Activated CD4-positive, alpha-beta memory T cell treated with anti-CD3 and anti-CD28 coated beads, Interleukin-2, amount 10 ng/mL, durations not matched to agents 7 days and 5 days (primary cell): ENCODE data around the gene ZNF813. TPM values are rescaled to one million over a fixed set of nuclear protein-coding genes. Genes with fewer than 3 reads are reported as not detected.
"Not testable (repeated sequence)": the region's sequence is repeated elsewhere in the genome, so short reads cannot be mapped to it uniquely, and the experiment has no call there.

Experiments
- CTCF ChIA-PET: fragments of 350-600 bp; sonication (Branson Sonifier 250); formaldehyde crosslinking; loops from one replicate; lab custom pipeline; 2021; ENCODE audit warnings: antibody characterized with exemption, inconsistent platforms; lab: Charles Lee
- POLR2A ChIA-PET: fragments of 350-600 bp; sonication (Branson Sonifier 250); formaldehyde crosslinking; loops from one replicate; lab custom pipeline; 2021; ENCODE audit warnings: antibody characterized with exemption; lab: Charles Lee
- DNase-seq: peaks from one replicate; pipeline ENCODE4 v3.0.0-alpha.2; 2020
- H3K27ac Mint-ChIP-seq: one replicate; pipeline ENCODE4 v1.8.0; 2021; ENCODE audit warnings: mild to moderate bottlenecking, mixed read lengths
- H3K27me3 Mint-ChIP-seq: one replicate; pipeline ENCODE4 v1.8.0; 2021; ENCODE audit warnings: mixed read lengths
- H3K36me3 Mint-ChIP-seq: one replicate; pipeline ENCODE4 v1.8.0; 2021; ENCODE audit warnings: low read depth, mixed read lengths
- H3K4me1 Mint-ChIP-seq: one replicate; pipeline ENCODE4 v1.8.0; 2021; ENCODE audit warnings: mixed read lengths
- H3K4me3 Mint-ChIP-seq: one replicate; pipeline ENCODE4 v1.8.0; 2021; ENCODE audit warnings: mild to moderate bottlenecking, mixed read lengths
- H3K9me3 Mint-ChIP-seq: one replicate; pipeline ENCODE4 v1.8.0; 2021; ENCODE audit warnings: mixed read lengths
- total RNA-seq, 2 experiments: library from RNA; stranded (reverse); gene quantifications; one replicate each; pipeline ENCODE4 v1.2.3, GENCODE V29; 2021

Gene ZNF813
- total RNA-seq, 2 experiments from 2014 or later: 3.8 to 3.9 TPM

DNA sequence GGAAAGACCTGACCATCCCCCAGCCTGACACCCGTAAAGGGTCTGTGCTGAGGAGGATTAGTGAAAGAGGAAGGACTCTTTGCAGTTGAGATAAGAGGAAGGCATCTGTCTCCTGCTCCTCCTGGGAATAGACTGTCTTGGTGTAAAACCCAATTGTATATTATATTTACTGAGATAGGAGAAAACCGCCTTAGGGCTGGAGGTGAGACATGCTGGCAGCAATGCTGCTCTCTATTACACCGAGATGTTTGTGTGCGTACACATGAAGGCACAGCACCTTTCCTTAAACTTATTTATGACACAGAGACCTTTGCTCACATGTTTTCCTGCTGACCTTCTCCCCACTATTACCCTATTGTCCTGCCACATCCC, 30.5 kb downstream of the ZNF813 start:
- POLR2A ChIA-PET, DNase-seq, H3K4me1 Mint-ChIP-seq, H3K27ac Mint-ChIP-seq, H3K4me3 Mint-ChIP-seq, H3K27me3 Mint-ChIP-seq, CTCF ChIA-PET, H3K36me3 Mint-ChIP-seq: not testable (repeated sequence)
- peaks cover 47% of the 10 kb centered on the region for H3K9me3 Mint-ChIP-seq

DNA sequence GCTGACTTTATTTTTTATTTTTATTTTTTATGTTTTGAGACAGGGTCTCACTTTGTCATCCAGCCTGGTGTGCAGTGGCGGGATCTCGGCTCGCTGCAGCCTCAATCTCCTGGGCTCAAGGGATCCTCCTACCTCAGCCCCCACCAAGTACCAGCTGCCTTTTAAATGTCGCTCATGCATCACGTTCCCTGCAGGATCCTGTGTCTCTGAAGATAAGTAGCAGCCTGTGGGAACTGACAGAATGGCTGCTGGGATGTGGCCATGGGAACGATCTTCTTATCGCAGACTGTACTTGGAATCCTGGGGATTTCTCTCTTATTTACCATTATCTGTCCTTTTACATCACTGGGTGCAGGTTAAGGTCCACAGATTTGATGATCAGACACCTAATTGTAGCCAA, 35.6 kb downstream of the ZNF813 start:
- H3K27ac Mint-ChIP-seq, H3K36me3 Mint-ChIP-seq, H3K4me1 Mint-ChIP-seq, POLR2A ChIA-PET, H3K27me3 Mint-ChIP-seq, H3K4me3 Mint-ChIP-seq, CTCF ChIA-PET, DNase-seq: not testable (repeated sequence)
- H3K9me3 Mint-ChIP-seq: peaks cover 32% of the 10 kb centered on the region

DNA sequence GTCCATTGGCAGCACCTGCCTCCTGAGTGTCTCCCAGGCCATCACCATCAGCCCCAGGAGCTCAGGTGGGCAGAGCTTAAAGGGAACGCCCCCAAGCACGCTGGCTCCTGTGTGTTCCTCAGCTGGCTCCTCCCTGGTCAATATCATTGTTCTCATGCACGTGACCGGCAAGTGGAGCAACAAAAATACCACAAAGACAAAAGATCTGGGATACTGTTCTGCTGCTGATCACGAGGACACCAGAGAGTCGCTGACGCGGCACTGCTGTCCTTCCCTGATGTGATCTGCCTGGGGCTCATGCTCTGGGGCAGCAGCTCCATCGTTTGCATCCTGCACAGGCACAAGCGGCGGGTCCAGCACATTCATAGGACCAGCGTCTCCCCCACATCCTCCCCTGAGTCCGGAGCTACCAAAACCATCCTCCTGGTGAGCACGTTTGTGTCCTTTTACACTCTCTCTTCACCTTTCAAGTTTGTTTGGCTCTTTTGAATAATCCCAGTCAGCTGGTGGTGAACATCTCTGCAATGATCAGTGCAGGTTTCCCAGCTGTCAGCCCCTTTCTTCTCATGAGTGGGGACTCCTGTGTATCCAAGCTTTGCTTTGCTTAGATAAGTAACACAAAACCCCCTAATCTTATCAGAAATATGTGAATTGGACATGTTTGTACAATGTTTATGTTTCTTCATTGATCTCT, 36.3 kb downstream of the ZNF813 start:
- H3K36me3 Mint-ChIP-seq, DNase-seq, H3K27ac Mint-ChIP-seq, H3K4me3 Mint-ChIP-seq, CTCF ChIA-PET, H3K27me3 Mint-ChIP-seq, H3K4me1 Mint-ChIP-seq, POLR2A ChIA-PET: not testable (repeated sequence)
- peaks cover 31% of the 10 kb centered on the region for H3K9me3 Mint-ChIP-seq

DNA sequence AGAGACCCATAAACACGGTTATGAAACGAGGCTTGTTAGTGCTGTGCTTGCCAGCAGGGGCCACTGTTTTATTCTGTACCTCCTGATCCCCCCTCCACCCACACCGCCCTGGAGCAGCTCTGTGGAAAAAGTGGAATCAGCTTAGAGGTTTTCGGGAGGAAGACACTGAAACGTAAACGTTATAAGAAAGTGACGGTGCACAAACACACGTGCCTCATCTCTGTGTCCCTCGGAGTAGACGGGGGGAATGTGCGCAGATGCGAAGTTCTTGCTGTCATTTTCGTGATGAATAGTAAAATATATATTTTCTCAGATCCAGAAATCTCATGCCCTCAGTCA, 36.8 kb downstream of the ZNF813 start:
- H3K4me3 Mint-ChIP-seq, H3K36me3 Mint-ChIP-seq, CTCF ChIA-PET, H3K4me1 Mint-ChIP-seq, POLR2A ChIA-PET, H3K27me3 Mint-ChIP-seq, DNase-seq, H3K27ac Mint-ChIP-seq: not testable (repeated sequence)
- H3K9me3 Mint-ChIP-seq: peaks cover 27% of the 10 kb centered on the region

DNA sequence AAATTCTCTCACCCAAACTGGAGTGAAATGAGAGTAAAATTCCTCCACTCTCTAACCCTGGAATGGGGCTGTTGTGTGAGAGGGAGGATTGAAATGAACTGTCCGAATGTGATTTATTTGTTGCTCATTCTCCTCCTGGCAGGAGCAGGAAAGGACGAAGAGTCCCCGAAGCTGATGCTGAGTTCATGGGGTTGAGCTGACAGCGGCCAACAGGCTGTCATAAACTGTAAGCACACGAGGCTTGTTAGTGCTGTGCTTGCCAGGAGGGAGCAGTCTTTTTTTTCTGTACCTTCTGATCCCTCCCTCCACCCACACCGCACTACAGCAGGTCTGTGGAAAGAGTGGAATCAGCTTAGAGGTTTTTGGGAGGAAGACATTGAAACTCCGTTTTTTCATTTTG, 37.4 kb downstream of the ZNF813 start:
- no peak for DNase-seq
- Mint-ChIP-seq H3K9me3 (peaks cover 30% of the 10 kb centered on the region), H3K27ac (no peak overlapping the region), H3K4me3 (no peak overlapping the region), H3K4me1 (no peaks in the 10 kb centered on the region), H3K36me3 (no peaks in the 10 kb centered on the region), H3K27me3 (no peaks in the 10 kb centered on the region)
- ChIA-PET POLR2A (no interaction called here), CTCF (no interaction called here)

DNA sequence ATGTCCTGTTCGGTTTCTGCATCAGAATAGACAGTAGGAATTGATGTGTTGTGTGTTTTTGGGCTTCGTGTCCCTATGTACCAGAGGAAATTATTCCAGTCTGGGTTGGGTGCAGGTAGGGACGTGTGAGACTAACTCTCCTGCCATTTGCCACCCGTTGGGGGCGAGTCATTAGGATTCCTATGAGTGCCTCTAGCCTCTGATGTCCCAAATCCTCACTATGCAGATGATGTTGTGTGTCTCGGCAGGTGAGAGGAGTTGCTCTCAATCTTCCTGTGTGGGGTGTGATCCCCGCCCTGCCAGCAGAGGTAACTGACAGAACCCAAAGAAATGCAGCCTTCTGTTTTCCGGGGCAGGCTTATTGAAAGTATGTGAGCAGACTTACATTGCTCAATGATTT, 39.2 kb downstream of the ZNF813 start:
- no peak for DNase-seq
- H3K27me3 Mint-ChIP-seq: no peaks in the 10 kb centered on the region
- ChIA-PET POLR2A (no interaction called here), CTCF (no interaction called here)
- peaks cover 23% of the 10 kb centered on the region for H3K9me3 Mint-ChIP-seq
- H3K27ac Mint-ChIP-seq: no peak overlapping the region
- H3K36me3 Mint-ChIP-seq: no peaks in the 10 kb centered on the region
- H3K4me3 Mint-ChIP-seq: no peak overlapping the region
- H3K4me1 Mint-ChIP-seq: no peaks in the 10 kb centered on the region

DNA sequence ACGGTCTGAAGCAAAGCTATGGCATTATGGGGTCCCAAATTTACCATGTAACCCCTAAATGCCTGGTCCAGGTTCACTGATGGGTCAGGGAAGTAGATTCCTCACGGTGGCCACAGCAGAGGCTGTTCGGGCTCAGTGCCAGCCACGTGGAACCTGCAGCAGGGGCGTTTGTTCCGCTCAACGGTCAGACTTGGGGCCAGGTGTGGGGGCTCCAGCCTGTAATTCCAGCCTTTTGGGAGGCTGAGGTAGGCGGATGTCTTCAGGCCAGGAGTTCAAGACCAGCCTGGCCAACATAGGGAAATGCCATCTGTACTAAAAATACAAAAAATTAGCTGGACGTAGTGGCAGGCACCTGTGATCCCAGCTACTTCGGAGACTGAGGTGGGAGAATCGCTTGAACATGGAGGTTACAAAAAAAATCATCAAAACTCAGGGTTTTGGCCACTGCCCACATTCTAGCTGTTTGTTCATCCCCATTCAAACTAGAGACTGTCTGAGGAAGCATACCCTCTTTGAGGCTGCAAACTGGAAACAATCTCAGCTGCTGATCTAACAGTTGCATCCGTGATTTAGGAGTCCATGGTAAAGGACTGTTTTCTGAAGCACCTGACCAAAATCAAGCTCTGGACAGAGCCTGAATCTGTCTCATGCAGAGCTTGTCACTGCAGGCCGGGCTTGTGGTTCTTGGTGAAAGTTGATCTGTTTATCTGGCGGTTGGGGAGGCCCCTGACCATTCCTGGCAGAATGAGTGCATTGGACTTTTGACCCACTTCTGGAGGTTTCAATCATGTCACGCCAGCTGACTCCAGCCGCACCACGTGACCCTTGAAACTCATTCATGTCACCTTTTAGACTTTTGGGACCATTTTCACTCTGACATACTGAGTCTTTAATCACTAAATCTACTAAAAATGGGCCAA, 40.2 kb downstream of the ZNF813 start:
- Mint-ChIP-seq H3K27ac (no peak overlapping the region), H3K9me3 (peaks cover 21% of the 10 kb centered on the region), H3K4me1 (no peaks in the 10 kb centered on the region), H3K36me3 (no peaks in the 10 kb centered on the region), H3K4me3 (no peak overlapping the region), H3K27me3 (no peaks in the 10 kb centered on the region)
- no peak for DNase-seq
- POLR2A ChIA-PET: no interaction called here
- CTCF ChIA-PET: no interaction called here

DNA sequence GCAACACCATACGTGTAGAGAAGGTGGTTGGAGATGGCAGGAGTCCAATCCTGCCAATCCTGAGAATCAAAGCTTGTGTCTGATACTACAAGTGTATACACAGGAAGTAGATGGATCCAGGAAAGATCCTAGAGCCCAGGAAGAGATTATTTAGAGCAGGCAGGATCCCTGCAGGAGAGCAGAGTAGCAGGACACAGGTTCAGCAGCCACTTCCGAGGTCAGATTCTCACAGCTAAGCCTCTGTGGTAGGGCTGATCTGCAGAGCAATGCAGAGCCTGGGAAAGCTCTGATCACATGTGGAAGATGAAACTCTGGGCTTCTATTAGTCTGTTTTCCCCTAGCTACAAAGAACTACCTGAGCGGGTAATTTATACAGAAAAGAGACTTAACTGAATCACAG, 41.9 kb downstream of the ZNF813 start:
- CTCF ChIA-PET: no interaction called here
- H3K36me3 Mint-ChIP-seq: no peaks in the 10 kb centered on the region
- no peaks in the 10 kb centered on the region for H3K4me1 Mint-ChIP-seq
- H3K4me3 Mint-ChIP-seq: no peak overlapping the region
- H3K27me3 Mint-ChIP-seq: no peaks in the 10 kb centered on the region
- no peak for DNase-seq
- POLR2A ChIA-PET: no interaction called here
- no peak overlapping the region for H3K27ac Mint-ChIP-seq
- H3K9me3 Mint-ChIP-seq: peaks cover 21% of the 10 kb centered on the region

DNA sequence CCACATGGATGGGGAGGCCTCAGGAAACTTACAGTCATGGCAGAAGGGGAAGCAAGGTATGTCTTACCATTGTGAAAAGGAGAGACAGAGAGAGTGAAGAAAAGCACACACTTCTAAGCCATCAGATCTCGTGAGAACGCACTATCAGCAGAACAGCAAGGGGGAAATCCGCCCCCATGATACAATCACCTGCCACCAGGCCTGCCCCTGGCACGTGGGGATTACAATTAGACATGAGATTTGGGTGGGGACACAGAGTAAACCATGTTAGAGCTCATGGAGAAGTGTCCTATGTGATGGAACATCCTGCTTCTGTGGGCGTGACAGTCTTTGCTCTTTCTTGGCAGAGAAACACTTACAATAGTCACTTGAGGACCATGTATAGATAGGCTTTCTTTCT, 42.3 kb downstream of the ZNF813 start:
- H3K4me1 Mint-ChIP-seq: no peaks in the 10 kb centered on the region
- no peak overlapping the region for H3K4me3 Mint-ChIP-seq
- peaks cover 17% of the 10 kb centered on the region for H3K9me3 Mint-ChIP-seq
- H3K27me3 Mint-ChIP-seq: no peaks in the 10 kb centered on the region
- CTCF ChIA-PET: no interaction called here
- H3K36me3 Mint-ChIP-seq: no peaks in the 10 kb centered on the region
- H3K27ac Mint-ChIP-seq: no peak overlapping the region
- POLR2A ChIA-PET: no interaction called here
- no peak for DNase-seq

DNA sequence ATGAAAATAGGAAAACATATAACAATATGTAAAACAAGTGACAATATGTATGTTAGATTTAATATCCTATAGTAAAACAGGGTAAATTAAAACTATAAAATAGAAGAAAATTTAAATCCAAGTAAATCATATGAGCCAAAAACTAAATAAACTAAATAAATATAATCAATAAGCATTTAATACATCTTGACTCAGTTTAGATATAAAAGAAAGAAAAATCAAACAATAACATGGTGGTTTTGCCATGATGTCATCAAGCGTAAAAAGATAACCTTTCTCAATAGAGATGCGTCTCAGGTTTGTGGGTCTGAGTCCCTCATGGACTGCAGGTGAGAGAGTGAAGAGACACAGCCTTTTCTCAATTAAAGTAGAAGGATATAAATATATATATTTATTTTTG, 43.8 kb downstream of the ZNF813 start:
- Mint-ChIP-seq H3K27me3 (no peaks in the 10 kb centered on the region), H3K4me3 (no peak overlapping the region), H3K27ac (no peak overlapping the region), H3K9me3 (peaks cover 21% of the 10 kb centered on the region), H3K4me1 (no peaks in the 10 kb centered on the region), H3K36me3 (no peaks in the 10 kb centered on the region)
- POLR2A ChIA-PET: no interaction called here
- CTCF ChIA-PET: no interaction called here
- no peak for DNase-seq

DNA sequence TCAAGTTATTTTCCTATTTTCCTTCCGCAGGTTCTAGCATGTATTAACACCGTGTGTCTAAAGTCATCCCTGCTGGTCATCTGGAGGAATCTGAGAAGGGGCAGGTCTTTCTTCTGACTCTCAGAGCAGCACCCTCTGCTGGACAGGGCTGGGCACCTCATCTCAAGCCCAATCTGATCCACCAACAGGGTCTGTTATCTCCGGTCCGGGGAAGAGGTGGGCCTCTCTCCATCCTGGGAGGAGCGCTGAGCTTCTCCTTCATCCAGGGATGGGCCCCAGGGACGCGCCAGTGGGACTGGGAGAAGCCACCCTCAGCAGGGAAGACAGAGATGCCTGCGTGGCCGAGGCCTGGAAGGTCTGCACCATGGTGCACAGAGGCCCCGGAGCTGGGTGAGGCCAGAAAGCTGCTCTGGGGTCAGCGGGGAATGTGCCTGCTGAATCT, 44.4 kb downstream of the ZNF813 start:
- Mint-ChIP-seq H3K4me3 (no peak overlapping the region), H3K9me3 (peaks cover 15% of the 10 kb centered on the region), H3K27ac (no peak overlapping the region), H3K27me3 (no peaks in the 10 kb centered on the region), H3K36me3 (no peaks in the 10 kb centered on the region), H3K4me1 (no peaks in the 10 kb centered on the region)
- POLR2A ChIA-PET: no interaction called here
- CTCF ChIA-PET: no interaction called here
- DNase-seq: peak; percentile 33

DNA sequence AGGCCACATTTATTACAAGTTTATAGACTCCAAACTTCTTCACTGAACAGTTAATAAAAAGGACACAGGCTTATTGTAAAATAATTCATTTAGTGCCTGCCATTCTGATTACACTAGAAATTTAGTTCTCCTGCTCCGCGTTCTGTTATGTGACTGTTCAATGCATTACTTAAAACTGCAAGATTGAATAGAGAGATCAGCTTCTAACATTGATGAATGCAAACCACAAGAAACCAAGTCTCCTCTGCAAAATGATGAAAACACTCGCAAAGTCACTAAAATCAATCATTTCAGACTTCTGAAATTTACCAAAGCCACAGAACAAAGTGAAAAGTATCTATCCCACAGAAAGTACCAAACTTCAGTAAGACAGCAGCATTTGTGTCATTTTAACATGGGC, 47.5 kb downstream of the ZNF813 start:
- H3K4me1 Mint-ChIP-seq, CTCF ChIA-PET, H3K36me3 Mint-ChIP-seq, H3K27me3 Mint-ChIP-seq, H3K27ac Mint-ChIP-seq, DNase-seq, POLR2A ChIA-PET, H3K4me3 Mint-ChIP-seq: not testable (repeated sequence)
- peaks cover 20% of the 10 kb centered on the region for H3K9me3 Mint-ChIP-seq

DNA sequence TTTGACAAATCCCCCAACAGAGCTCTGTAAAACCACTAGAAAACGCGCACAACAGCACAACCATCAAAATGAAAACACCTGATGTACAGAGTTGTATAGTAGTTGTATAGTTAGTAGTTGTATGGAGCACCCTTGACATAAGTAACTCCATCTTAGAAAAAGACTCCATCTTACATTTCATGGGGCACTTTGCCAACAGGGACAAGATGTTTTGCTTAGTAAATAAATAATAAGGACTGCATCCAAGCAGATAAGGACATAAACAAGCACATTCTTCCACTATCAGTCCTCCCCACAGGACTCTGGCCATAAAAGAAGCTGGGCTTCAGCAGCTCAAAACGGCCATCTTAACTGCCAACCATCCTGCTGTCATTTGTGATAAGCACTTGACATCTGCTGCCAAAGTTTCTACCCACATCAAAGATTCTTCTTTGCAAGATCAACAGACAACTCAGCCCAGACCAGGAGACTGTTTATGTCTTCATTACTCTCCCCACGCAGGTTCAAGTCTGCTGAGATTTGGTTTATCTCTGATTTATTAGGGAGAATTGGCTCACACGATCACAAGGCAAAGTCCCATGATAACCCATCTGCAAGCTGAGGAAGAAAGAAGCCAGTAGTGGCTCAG, 49.7 kb downstream of the ZNF813 start:
- POLR2A ChIA-PET: no interaction called here
- no peak for DNase-seq
- Mint-ChIP-seq H3K27ac (no peak overlapping the region), H3K27me3 (no peaks in the 10 kb centered on the region), H3K4me3 (no peak overlapping the region), H3K36me3 (peaks cover 25% of the 10 kb centered on the region), H3K9me3 (peaks cover 23% of the 10 kb centered on the region), H3K4me1 (peaks cover 16% of the 10 kb centered on the region)
- CTCF ChIA-PET: no interaction called here
